Body of pancreas (tissue), 4 donors: Measurements from ENCODE around the gene ANKS3. TPM values are rescaled to one million over a fixed set of nuclear protein-coding genes. Genes with fewer than 3 reads are reported as not detected.

Experiments used
- ATAC-seq: fragments of 150-250 bp; one replicate; pipeline ENCODE4 v1.9.1; 2016
- DNase-seq, 4 donors: peaks; one replicate each; pipeline ENCODE4 v3.0.0-alpha.2; 2019
- H3K27ac ChIP-seq, 4 donors: fragments of 200-600 bp; sonication (generic); 1 replicate in 3 of 4; 2 replicates in 1 of 4; pipeline versions ENCODE4 v1.5.1 to v1.6.1; 2016 to 2019; ENCODE audit warnings: mild to moderate bottlenecking in 1 of 4, mixed read lengths in 1 of 4, moderate library complexity in 1 of 4
- H3K27me3 ChIP-seq, 2 donors: fragments of 200-600 bp; sonication (generic); one replicate each; pipeline ENCODE4 v1.6.0; 2016; ENCODE audit warnings: mild to moderate bottlenecking in 1 of 2
- H3K36me3 ChIP-seq, 2 donors: fragments of 200-600 bp; sonication (generic); replicated peaks in 1 of 2; 2 replicates each; pipeline ENCODE4 v1.5.1; 2016; ENCODE audit warnings: low read depth in 2 of 2; ENCODE audit not compliant: insufficient read depth in 1 of 2
- H3K4me1 ChIP-seq: fragments of 200-600 bp; sonication (generic); one replicate; pipeline ENCODE4 v1.6.0; 2016
- H3K4me3 ChIP-seq, 2 donors: fragments of 200-600 bp; sonication (generic); 1 replicate in 1 of 2; 2 replicates in 1 of 2; pipeline ENCODE4 v1.5.1; 2016 to 2019
- H3K9me3 ChIP-seq, 3 donors: fragments of 200-600 bp; sonication (generic); 1 replicate in 2 of 3; 2 replicates in 1 of 3; pipeline ENCODE4 v1.5.1; 2016
- CTCF ChIP-seq, 7 experiments: fragments of 450-650 bp in 4 of 7; fragments of 200-600 bp in 3 of 7; sonication (generic) in 3 of 7; IDR thresholded peaks; one replicate each; pipeline ENCODE4 v1.5.1; 2016 to 2019; ENCODE audit warnings: antibody characterized with exemption in 7 of 7
- POLR2A ChIP-seq, 3 donors: fragments of 450-650 bp; IDR thresholded peaks; one replicate each; pipeline ENCODE4 v1.6.1; 2016; ENCODE audit warnings: antibody characterized with exemption in 3 of 3, mild to moderate bottlenecking in 2 of 3
- WGBS, 2 donors: methylation state at CpG; one replicate each; pipeline ENCODE4 v1.1.5; 2017; 5-methylcytosine and 5-hydroxymethylcytosine counted together
- intact Hi-C: fragments of 100-400 bp; cut with DNase I; formaldehyde crosslinking; loops from one replicate; pipeline ENCODE4 v1.15.1; 2023
- total RNA-seq, 2 donors: library from RNA; depleted of rRNA; stranded (reverse); fragments of >200 nt; gene quantifications; one replicate each; pipeline ENCODE4 v1.1.0, GENCODE V29; 2016

The ANKS3 gene
- total RNA-seq, 2 donors from 2014 or later, result 16.6 to 64.9 TPM

DNA sequence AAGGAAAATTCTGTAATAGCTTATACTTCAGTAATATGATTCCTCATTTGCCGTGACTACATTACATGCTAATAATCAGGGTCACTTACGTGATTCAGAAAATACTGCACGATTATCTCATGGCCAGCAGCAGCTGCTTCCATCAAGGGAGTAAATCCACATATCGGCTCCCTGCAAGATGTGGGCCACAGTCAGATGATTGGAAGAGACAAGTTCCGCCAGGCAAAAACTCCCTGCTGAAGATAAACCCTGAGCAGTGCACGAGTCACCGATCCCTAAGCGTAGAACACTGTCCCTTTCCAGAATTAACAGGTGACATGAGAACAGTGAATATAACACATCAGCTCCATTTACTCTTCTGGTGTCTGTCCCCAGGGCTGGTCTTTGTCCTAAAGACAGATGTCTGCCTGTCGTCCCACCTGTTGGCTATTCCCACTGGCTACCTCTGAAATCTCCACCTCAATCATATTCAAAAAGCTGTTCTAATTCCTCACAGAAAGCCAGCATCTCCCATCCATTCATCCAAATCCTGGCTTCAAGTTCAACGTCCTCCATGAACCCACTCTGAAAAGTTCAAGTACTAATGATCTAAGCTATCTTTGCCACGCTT lies 9.3 kb downstream of the ANKS3 start:
- DNase-seq (no peak), ATAC-seq (no peak)
- TF ChIP-seq POLR2A (IDR thresholded peaks at IDR 0.05) (no peak), CTCF (IDR thresholded peaks at IDR 0.05) (no peak)
- intact Hi-C loops, result no loop called here
- Histone ChIP-seq H3K4me3 (no peak overlapping the region), H3K27ac (no peak overlapping the region), H3K27me3 (no peaks in the 10 kb centered on the region), H3K36me3 (peaks cover 0 to 8% of the 10 kb centered on the region in 2 donors), H3K9me3 (no peaks in the 10 kb centered on the region), H3K4me1 (no peaks in the 10 kb centered on the region)
- WGBS, 2 donors, result 86 to 90% methylated on average over 11 of the region's 11 CpGs

DNA sequence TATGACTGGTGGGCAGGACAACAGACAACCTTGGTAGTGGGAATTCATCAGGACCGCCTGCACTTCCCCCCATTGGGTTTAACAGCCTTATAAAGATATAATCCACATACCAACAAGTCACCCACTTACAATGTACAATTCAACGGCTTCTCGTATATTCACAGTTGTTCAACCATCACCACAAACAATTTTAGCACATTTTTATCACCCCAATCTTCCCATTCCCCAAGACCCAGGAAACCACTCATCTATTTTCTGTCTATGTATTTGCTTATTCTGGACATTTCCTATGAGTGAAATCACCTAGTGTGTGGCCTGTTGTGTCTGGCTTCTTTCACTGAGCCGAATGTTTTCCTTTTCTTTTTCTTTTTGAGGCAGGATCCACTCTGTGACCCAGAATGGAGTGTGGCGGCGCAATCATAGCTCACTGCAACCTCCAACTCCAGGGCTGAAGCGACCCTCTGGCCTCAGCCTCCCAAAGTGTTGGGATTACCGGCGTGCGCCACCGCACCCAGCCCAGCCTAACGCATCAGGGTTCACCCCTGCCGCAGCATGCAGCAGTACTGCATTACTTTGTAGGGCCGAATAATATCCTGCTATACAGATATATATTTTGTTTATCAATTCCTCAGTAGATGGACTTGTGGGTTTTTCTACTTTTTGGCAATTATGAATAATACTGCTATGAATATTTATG lies 10.9 kb downstream of the ANKS3 start:
- H3K4me3 ChIP-seq, result no peak overlapping the region
- no peaks in the 10 kb centered on the region for H3K9me3 ChIP-seq
- intact Hi-C loops, result no loop called here
- no peak overlapping the region for H3K27ac ChIP-seq
- 93 to 97% methylated on average over 14 of the region's 14 CpGs for WGBS, 2 donors
- no peaks in the 10 kb centered on the region for H3K27me3 ChIP-seq
- DNase-seq (no peak), ATAC-seq (no peak)
- peaks cover 0 to 8% of the 10 kb centered on the region in 2 donors for H3K36me3 ChIP-seq
- TF ChIP-seq POLR2A (IDR thresholded peaks at IDR 0.05) (no peak), CTCF (IDR thresholded peaks at IDR 0.05) (no peak)
- H3K4me1 ChIP-seq, result no peaks in the 10 kb centered on the region

DNA sequence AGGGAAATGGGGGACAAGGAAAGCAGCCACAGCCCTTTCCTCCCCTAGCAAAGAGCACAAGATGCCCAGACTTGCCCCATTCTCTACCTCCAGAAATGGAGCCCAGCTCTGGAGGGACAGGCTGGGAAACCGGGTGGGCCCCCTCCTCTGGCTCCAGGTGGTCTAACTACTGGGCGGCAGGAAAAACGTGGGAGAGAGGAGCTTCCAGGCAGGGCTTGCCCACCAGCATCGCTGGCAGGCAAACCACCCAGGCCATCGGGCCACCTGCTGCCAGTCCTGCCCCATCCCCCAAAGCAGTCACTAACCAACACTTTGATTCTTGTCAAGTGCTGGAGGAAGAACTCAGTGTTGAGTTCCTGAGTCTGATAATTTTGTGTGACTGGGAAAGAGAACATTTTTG lies 15.6 kb downstream of the ANKS3 start:
- no peak for TF ChIP-seq CTCF (IDR thresholded peaks at IDR 0.05)
- no peak for TF ChIP-seq POLR2A (IDR thresholded peaks at IDR 0.05)
- ATAC-seq, result no peak
- no peak for DNase-seq
- Histone ChIP-seq H3K27ac (no peak overlapping the region), H3K36me3 (peaks cover 0 to 3% of the 10 kb centered on the region in 2 donors), H3K4me1 (peaks cover 9% of the 10 kb centered on the region), H3K9me3 (no peaks in the 10 kb centered on the region), H3K4me3 (no peak overlapping the region), H3K27me3 (no peaks in the 10 kb centered on the region)
- intact Hi-C loops, result no loop called here
- WGBS, 2 donors, result 63 to 76% methylated on average over 2 to 5 of the region's 5 CpGs

DNA sequence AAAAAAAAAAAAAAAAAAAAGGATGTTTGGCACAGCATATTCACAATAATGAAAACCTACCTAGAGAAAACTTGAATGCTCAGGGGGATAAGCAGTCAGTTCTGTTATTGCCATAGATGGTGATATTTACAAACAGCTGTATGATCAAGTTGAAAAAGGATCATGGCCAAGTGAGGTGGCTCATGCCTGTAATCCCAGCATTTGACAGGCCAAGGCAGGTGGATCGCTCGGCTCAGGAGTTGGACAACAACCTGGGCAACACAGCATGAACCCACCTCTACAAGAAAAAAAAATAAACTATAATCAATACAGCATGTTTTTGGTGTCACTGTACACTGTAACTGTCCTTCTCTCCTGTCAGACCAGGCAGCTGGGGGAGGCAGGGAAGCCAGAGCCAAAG lies 19.1 kb downstream of the ANKS3 start:
- ATAC-seq, result no peak
- no peaks in the 10 kb centered on the region for H3K27me3 ChIP-seq
- H3K4me1 ChIP-seq, result peaks cover 13% of the 10 kb centered on the region
- TF ChIP-seq POLR2A (IDR thresholded peaks at IDR 0.05) (no peak), CTCF (IDR thresholded peaks at IDR 0.05) (no peak)
- peaks cover 0 to 3% of the 10 kb centered on the region in 2 donors for H3K36me3 ChIP-seq
- intact Hi-C loops, result no loop called here
- H3K4me3 ChIP-seq, result no peak overlapping the region
- no peak overlapping the region for H3K27ac ChIP-seq
- H3K9me3 ChIP-seq, result no peaks in the 10 kb centered on the region
- 88 to 89% methylated on average over 2 of the region's 2 CpGs for WGBS, 2 donors
- DNase-seq, result no peak
